GM23338 (cell line): ENCODE measurements around the gene CCDC68. TPM values are rescaled to one million over a fixed set of nuclear protein-coding genes. Genes with fewer than 3 reads are reported as not detected.

ENCODE experiments used
- ATAC-seq: fragments of 200-7000 bp; cut with Tn5 transposase; 3 replicates; pipeline ENCODE4 v1.9.1; 2020
- DNase-seq: peaks from one replicate; pipeline ENCODE4 v3.0.0-alpha.2; 2015; ENCODE audit warnings: low spot score
- H2AFZ ChIP-seq: fragments of 200-600 bp; sonication (generic); 2 replicates; pipeline ENCODE4 v1.8.0; 2016; ENCODE audit warnings: antibody characterized with exemption, mild to moderate bottlenecking, moderate library complexity
- H3F3A ChIP-seq: fragments of 200-600 bp; sonication (generic); replicated peaks from 2 replicates; pipeline ENCODE4 v1.8.0; 2017; ENCODE audit warnings: antibody characterized with exemption, mixed run types, low read depth
- H3K27ac ChIP-seq: fragments of 200-600 bp; sonication (generic); 2 replicates; pipeline ENCODE4 v1.6.1; 2016; ENCODE audit warnings: low read depth
- H3K27me3 ChIP-seq: fragments of 200-600 bp; sonication (generic); 2 replicates; pipeline ENCODE4 v1.8.0; 2016; ENCODE audit warnings: mild to moderate bottlenecking, mixed run types, moderate library complexity; ENCODE audit not compliant: insufficient read depth
- H3K36me3 ChIP-seq: fragments of 200-600 bp; sonication (generic); 2 replicates; pipeline ENCODE4 v1.8.0; 2016; ENCODE audit warnings: mild to moderate bottlenecking; ENCODE audit not compliant: insufficient read depth
- H3K4me1 ChIP-seq: fragments of 200-600 bp; sonication (generic); 2 replicates; pipeline ENCODE4 v1.8.0; 2016; ENCODE audit warnings: mild to moderate bottlenecking, moderate library complexity; ENCODE audit not compliant: insufficient read depth
- H3K4me2 ChIP-seq: fragments of 200-600 bp; sonication (generic); 2 replicates; pipeline ENCODE4 v1.7.1; 2017; ENCODE audit warnings: mixed run types
- H3K4me3 ChIP-seq: fragments of 200-600 bp; sonication (generic); 2 replicates; pipeline ENCODE4 v1.6.1; 2016; ENCODE audit warnings: mixed run types
- H3K79me2 ChIP-seq: fragments of 200-600 bp; sonication (generic); replicated peaks from 2 replicates; pipeline ENCODE4 v1.8.0; 2017; ENCODE audit warnings: mild to moderate bottlenecking; ENCODE audit not compliant: insufficient read depth
- H3K9me2 ChIP-seq: fragments of 200-600 bp; sonication (generic); 2 replicates; pipeline ENCODE4 v1.8.0; 2017; ENCODE audit not compliant: insufficient read depth
- H4K20me1 ChIP-seq: fragments of 200-600 bp; sonication (generic); replicated peaks from 2 replicates; pipeline ENCODE4 v1.8.0; 2017; ENCODE audit warnings: mild to moderate bottlenecking; ENCODE audit not compliant: insufficient read depth
- H3K27ac Mint-ChIP-seq: 2 replicates; pipeline ENCODE4 v1.8.0; 2020; ENCODE audit warnings: inconsistent platforms, mild to moderate bottlenecking, moderate library complexity, mixed read lengths
- H3K27me3 Mint-ChIP-seq: 3 replicates; pipeline ENCODE4 v1.8.0; 2022; ENCODE audit warnings: low read depth, mild to moderate bottlenecking, moderate library complexity, mixed read lengths, inconsistent platforms; ENCODE audit not compliant: insufficient read depth, poor library complexity
- H3K36me3 Mint-ChIP-seq: 3 replicates; pipeline ENCODE4 v1.8.0; 2021; ENCODE audit warnings: low read depth, mild to moderate bottlenecking, inconsistent platforms, moderate library complexity, mixed read lengths
- H3K4me1 Mint-ChIP-seq: 3 replicates; pipeline ENCODE4 v1.8.0; 2020; ENCODE audit warnings: mild to moderate bottlenecking, inconsistent platforms, mixed read lengths
- H3K4me3 Mint-ChIP-seq: 3 replicates; pipeline ENCODE4 v1.8.0; 2021; ENCODE audit warnings: moderate library complexity, mild to moderate bottlenecking, inconsistent platforms, mixed read lengths
- H3K9me3 Mint-ChIP-seq: 3 replicates; pipeline ENCODE4 v1.8.0; 2020; ENCODE audit warnings: moderate library complexity, mild to moderate bottlenecking, inconsistent platforms, mixed read lengths
- CREB1 ChIP-seq: fragments of 250-450 bp; sonication (Bioruptor Pico); IDR thresholded peaks from 2 replicates; pipeline ENCODE4 v1.5.0; 2020; ENCODE audit warnings: low read depth, mild to moderate bottlenecking, moderate library complexity
- EZH2 ChIP-seq: fragments of 200-600 bp; sonication (generic); IDR thresholded peaks from one replicate; pipeline ENCODE4 v1.8.0; 2017; ENCODE audit warnings: antibody characterized with exemption, mild to moderate bottlenecking, low read depth; ENCODE audit not compliant: unreplicated experiment
- EZH2phosphoT487 ChIP-seq: fragments of 200-600 bp; sonication (generic); IDR thresholded peaks from one replicate; pipeline ENCODE4 v1.8.1; 2018; ENCODE audit warnings: antibody characterized with exemption; ENCODE audit not compliant: unreplicated experiment
- JUNB ChIP-seq: IDR thresholded peaks from one replicate; pipeline ENCODE4 v1.6.1; 2016; ENCODE audit warnings: antibody characterized with exemption; ENCODE audit not compliant: unreplicated experiment
- NANOG ChIP-seq: IDR thresholded peaks from 2 replicates; pipeline ENCODE4 v1.6.1; 2016; ENCODE audit warnings: antibody characterized with exemption, borderline replicate concordance
- POLR2AphosphoS5 ChIP-seq: IDR thresholded peaks from 2 replicates; pipeline ENCODE4 v1.6.1; 2016; ENCODE audit warnings: antibody characterized with exemption, low read depth
- STAT1 ChIP-seq: IDR thresholded peaks from one replicate; pipeline ENCODE4 v1.6.1; 2016; ENCODE audit warnings: antibody characterized with exemption; ENCODE audit not compliant: unreplicated experiment
- ZNF114 ChIP-seq: fragments of 250-450 bp; sonication (Bioruptor Pico); IDR thresholded peaks from 2 replicates; pipeline ENCODE4 v1.5.0; 2020; ENCODE audit warnings: mild to moderate bottlenecking, moderate library complexity
- ZNF331 ChIP-seq: fragments of 250-450 bp; sonication (Bioruptor Pico); IDR thresholded peaks from 2 replicates; pipeline ENCODE4 v1.5.0; 2020; ENCODE audit warnings: low read depth, mild to moderate bottlenecking, moderate library complexity
- polyA plus RNA-seq: library from polyadenylated mRNA; unstranded; fragments of >200 nt; fragmentation: Nextera tagmentation; extraction: Ambion mirVana; gene quantifications from 2 replicates; pipeline ENCODE4 v1.2.1, GENCODE V29; 2016
- total RNA-seq: library from RNA; depleted of rRNA; stranded (reverse); fragments of >200 nt; shearing (Covaris generic); gene quantifications from 2 replicates; pipeline ENCODE4 v1.2.3, GENCODE V29; 2014
- TF ChIP-seq, protein P1 (sequence below): IDR thresholded peaks from 2 replicates; pipeline ENCODE4 v1.6.1; 2016; ENCODE audit warnings: antibody characterized with exemption
- TF ChIP-seq, protein P2 (sequence below), 2 experiments: fragments of 200-600 bp in 1 of 2; sonication (generic) in 1 of 2; conservative IDR thresholded peaks; 2 replicates each; pipeline versions ENCODE4 v1.5.1 to v1.6.1; 2016 to 2017; ENCODE audit warnings: antibody characterized with exemption in 2 of 2, low read depth in 2 of 2, mild to moderate bottlenecking in 2 of 2, moderate library complexity in 1 of 2
- TF ChIP-seq, protein P3 (sequence below): fragments of 250-450 bp; sonication (Bioruptor Pico); IDR thresholded peaks from 2 replicates; pipeline ENCODE4 v1.5.0; 2020; ENCODE audit warnings: mild to moderate bottlenecking, moderate library complexity

CCDC68 gene
- total and polyA plus RNA-seq, 2 experiments from 2014 or later: 1.6 to 3.7 TPM

DNA sequence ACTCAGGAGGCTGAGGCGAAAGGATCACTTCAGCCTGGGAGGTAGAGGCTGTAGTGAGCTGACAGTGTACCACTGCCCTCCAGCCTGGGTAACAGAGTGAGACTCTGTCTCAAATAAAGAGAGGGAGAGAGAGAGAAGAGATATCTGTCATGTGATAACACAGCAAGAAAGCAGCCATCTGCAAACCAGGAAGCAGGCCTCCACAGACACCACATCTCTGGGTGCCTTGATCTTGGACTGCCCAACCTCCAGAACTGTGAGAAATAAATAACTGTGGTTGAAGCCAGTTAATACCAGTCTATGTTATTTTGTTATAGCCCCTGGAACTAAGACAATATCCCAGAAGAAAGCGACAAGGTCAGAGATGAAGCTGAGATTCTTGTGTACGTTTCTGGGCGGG, 2.6 kb upstream of the CCDC68 start:
- Histone ChIP-seq H3K36me3 (no peaks in the 10 kb centered on the region), H3F3A (no peaks in the 10 kb centered on the region; the same call in 1 of the 2 replicates), H2AFZ (no peak overlapping the region), H3K9me2 (no peaks in the 10 kb centered on the region), H3K4me3 (no peak overlapping the region), H3K4me1 (no peaks in the 10 kb centered on the region), H3K27me3 (peaks cover 11% of the 10 kb centered on the region; the same call in 1 of the 2 replicates), H3K79me2 (no peaks in the 10 kb centered on the region), H4K20me1 (no peaks in the 10 kb centered on the region), H3K4me2 (no peak overlapping the region), H3K27ac (no peak overlapping the region)
- H3K9me3 Mint-ChIP-seq: no peaks in the 10 kb centered on the region
- no peak for TF ChIP-seq POLR2AphosphoS5
- no peak for TF ChIP-seq STAT1
- no peak for TF ChIP-seq ZNF331 (CRISPR knock-in tag)
- TF ChIP-seq EZH2phosphoT487: no peak
- TF ChIP-seq JUNB: no peak
- TF ChIP-seq CREB1 (CRISPR knock-in tag): no peak
- TF ChIP-seq, protein P1, sequence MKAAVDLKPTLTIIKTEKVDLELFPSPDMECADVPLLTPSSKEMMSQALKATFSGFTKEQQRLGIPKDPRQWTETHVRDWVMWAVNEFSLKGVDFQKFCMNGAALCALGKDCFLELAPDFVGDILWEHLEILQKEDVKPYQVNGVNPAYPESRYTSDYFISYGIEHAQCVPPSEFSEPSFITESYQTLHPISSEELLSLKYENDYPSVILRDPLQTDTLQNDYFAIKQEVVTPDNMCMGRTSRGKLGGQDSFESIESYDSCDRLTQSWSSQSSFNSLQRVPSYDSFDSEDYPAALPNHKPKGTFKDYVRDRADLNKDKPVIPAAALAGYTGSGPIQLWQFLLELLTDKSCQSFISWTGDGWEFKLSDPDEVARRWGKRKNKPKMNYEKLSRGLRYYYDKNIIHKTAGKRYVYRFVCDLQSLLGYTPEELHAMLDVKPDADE: no peak
- no peak for TF ChIP-seq ZNF114 (CRISPR knock-in tag)
- no peak for ATAC-seq
- DNase-seq: no peak
- no peak overlapping the region for H3K27ac Mint-ChIP-seq
- no peak overlapping the region for H3K4me3 Mint-ChIP-seq
- H3K27me3 Mint-ChIP-seq: peaks cover 13% of the 10 kb centered on the region
- H3K36me3 Mint-ChIP-seq: no peaks in the 10 kb centered on the region
- peaks cover 6% of the 10 kb centered on the region; the same call in 2 of the 3 replicates for H3K4me1 Mint-ChIP-seq

DNA sequence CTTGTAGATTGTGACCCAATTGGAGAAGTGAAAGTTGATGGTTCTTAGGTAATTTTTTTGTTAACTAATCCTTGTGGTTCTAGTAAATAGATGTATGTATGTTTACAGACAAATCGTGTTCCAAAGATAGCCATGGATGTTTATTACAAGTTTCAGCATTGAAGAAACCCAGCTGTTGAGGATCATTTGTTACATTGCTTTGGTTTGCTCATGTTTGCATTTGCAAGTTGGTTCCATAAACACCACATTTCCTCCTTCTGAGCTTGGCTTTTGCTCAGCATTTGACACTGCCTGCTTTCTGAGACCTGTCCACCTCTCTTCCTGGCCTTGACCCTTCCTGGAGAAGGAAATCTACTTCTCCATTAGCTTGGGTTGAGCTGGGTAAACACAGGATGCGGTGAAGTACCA, 1.8 kb upstream of the CCDC68 start:
- H4K20me1 ChIP-seq: no peaks in the 10 kb centered on the region
- H3K36me3 ChIP-seq: no peaks in the 10 kb centered on the region
- no peaks in the 10 kb centered on the region for H3K4me1 ChIP-seq
- no peaks in the 10 kb centered on the region for H3K9me3 Mint-ChIP-seq
- H3K27me3 Mint-ChIP-seq: peaks cover 13% of the 10 kb centered on the region
- peak overlapping the region; percentile 56; the same call in 1 of the 2 replicates for H2AFZ ChIP-seq
- H3K27ac ChIP-seq: no peak overlapping the region
- H3K79me2 ChIP-seq: no peaks in the 10 kb centered on the region
- H3F3A ChIP-seq: no peaks in the 10 kb centered on the region; the same call in 1 of the 2 replicates
- ATAC-seq: no peak
- no peak overlapping the region for H3K4me2 ChIP-seq
- H3K4me3 Mint-ChIP-seq: no peak overlapping the region
- no peak overlapping the region for H3K4me3 ChIP-seq
- peaks cover 11% of the 10 kb centered on the region; the same call in 1 of the 2 replicates for H3K27me3 ChIP-seq
- no peaks in the 10 kb centered on the region for H3K36me3 Mint-ChIP-seq
- no peaks in the 10 kb centered on the region for H3K9me2 ChIP-seq
- DNase-seq: no peak
- H3K27ac Mint-ChIP-seq: no peak overlapping the region
- peaks cover 6% of the 10 kb centered on the region; the same call in 2 of the 3 replicates for H3K4me1 Mint-ChIP-seq
- no peak for TF ChIP-seq EZH2phosphoT487
- TF ChIP-seq, protein P2, sequence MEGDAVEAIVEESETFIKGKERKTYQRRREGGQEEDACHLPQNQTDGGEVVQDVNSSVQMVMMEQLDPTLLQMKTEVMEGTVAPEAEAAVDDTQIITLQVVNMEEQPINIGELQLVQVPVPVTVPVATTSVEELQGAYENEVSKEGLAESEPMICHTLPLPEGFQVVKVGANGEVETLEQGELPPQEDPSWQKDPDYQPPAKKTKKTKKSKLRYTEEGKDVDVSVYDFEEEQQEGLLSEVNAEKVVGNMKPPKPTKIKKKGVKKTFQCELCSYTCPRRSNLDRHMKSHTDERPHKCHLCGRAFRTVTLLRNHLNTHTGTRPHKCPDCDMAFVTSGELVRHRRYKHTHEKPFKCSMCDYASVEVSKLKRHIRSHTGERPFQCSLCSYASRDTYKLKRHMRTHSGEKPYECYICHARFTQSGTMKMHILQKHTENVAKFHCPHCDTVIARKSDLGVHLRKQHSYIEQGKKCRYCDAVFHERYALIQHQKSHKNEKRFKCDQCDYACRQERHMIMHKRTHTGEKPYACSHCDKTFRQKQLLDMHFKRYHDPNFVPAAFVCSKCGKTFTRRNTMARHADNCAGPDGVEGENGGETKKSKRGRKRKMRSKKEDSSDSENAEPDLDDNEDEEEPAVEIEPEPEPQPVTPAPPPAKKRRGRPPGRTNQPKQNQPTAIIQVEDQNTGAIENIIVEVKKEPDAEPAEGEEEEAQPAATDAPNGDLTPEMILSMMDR (conservative IDR thresholded peaks at IDR 0.05; ENCODE audit: low read depth in 2 of 2): no peak
- TF ChIP-seq, protein P1: no peak
- TF ChIP-seq ZNF331 (CRISPR knock-in tag): no peak
- no peak for TF ChIP-seq NANOG
- no peak for TF ChIP-seq JUNB
- TF ChIP-seq STAT1: no peak
- TF ChIP-seq, protein P3, sequence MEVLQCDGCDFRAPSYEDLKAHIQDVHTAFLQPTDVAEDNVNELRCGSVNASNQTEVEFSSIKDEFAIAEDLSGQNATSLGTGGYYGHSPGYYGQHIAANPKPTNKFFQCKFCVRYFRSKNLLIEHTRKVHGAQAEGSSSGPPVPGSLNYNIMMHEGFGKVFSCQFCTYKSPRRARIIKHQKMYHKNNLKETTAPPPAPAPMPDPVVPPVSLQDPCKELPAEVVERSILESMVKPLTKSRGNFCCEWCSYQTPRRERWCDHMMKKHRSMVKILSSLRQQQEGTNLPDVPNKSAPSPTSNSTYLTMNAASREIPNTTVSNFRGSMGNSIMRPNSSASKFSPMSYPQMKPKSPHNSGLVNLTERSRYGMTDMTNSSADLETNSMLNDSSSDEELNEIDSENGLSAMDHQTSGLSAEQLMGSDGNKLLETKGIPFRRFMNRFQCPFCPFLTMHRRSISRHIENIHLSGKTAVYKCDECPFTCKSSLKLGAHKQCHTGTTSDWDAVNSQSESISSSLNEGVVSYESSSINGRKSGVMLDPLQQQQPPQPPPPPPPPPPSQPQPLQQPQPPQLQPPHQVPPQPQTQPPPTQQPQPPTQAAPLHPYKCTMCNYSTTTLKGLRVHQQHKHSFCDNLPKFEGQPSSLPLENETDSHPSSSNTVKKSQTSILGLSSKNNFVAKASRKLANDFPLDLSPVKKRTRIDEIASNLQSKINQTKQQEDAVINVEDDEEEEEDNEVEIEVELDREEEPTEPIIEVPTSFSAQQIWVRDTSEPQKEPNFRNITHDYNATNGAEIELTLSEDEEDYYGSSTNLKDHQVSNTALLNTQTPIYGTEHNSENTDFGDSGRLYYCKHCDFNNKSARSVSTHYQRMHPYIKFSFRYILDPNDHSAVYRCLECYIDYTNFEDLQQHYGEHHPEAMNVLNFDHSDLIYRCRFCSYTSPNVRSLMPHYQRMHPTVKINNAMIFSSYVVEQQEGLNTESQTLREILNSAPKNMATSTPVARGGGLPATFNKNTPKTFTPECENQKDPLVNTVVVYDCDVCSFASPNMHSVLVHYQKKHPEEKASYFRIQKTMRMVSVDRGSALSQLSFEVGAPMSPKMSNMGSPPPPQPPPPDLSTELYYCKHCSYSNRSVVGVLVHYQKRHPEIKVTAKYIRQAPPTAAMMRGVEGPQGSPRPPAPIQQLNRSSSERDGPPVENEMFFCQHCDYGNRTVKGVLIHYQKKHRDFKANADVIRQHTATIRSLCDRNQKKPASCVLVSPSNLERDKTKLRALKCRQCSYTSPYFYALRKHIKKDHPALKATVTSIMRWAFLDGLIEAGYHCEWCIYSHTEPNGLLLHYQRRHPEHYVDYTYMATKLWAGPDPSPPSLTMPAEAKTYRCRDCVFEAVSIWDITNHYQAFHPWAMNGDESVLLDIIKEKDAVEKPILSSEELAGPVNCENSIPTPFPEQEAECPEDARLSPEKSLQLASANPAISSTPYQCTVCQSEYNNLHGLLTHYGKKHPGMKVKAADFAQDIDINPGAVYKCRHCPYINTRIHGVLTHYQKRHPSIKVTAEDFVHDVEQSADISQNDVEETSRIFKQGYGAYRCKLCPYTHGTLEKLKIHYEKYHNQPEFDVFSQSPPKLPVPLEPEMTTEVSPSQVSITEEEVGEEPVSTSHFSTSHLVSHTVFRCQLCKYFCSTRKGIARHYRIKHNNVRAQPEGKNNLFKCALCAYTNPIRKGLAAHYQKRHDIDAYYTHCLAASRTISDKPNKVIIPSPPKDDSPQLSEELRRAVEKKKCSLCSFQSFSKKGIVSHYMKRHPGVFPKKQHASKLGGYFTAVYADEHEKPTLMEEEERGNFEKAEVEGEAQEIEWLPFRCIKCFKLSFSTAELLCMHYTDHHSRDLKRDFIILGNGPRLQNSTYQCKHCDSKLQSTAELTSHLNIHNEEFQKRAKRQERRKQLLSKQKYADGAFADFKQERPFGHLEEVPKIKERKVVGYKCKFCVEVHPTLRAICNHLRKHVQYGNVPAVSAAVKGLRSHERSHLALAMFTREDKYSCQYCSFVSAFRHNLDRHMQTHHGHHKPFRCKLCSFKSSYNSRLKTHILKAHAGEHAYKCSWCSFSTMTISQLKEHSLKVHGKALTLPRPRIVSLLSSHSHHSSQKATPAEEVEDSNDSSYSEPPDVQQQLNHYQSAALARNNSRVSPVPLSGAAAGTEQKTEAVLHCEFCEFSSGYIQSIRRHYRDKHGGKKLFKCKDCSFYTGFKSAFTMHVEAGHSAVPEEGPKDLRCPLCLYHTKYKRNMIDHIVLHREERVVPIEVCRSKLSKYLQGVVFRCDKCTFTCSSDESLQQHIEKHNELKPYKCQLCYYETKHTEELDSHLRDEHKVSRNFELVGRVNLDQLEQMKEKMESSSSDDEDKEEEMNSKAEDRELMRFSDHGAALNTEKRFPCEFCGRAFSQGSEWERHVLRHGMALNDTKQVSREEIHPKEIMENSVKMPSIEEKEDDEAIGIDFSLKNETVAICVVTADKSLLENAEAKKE (CRISPR knock-in tag): no peak
- no peak for TF ChIP-seq EZH2
